ENCODE results near the gene COL13A1.

The COL13A1 gene

DNA sequence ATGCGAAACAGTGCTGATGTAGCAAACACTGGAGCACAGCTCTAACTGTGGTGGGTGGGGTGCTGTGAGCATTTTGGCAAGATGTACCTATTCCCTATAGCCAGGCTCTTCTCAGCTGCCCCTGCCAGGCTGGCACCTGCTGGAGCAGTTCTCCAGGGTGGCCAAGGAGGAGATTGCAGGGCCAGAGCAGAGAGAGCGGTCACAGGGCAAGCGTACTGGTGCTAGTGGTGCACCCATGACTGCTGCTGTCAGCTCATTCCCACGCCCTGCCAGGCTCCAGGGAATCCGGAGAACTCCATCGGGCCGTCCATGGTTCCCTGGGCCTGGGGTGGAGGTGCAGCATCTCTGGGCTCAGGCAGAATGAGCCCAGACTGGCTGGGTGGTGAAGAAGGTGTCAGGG lies 2.1 kb downstream of the COL13A1 start:
- Mint-ChIP-seq H3K4me3 (no peak overlapping the region), H3K9me3 (ENCODE audit: low read depth) (no peaks in the 10 kb centered on the region), H3K4me1 (ENCODE audit: low read depth) (peaks cover 10% of the 10 kb centered on the region), H3K27me3 (peaks cover 24% of the 10 kb centered on the region), H3K27ac (no peak overlapping the region), H3K36me3 (no peaks in the 10 kb centered on the region)

DNA sequence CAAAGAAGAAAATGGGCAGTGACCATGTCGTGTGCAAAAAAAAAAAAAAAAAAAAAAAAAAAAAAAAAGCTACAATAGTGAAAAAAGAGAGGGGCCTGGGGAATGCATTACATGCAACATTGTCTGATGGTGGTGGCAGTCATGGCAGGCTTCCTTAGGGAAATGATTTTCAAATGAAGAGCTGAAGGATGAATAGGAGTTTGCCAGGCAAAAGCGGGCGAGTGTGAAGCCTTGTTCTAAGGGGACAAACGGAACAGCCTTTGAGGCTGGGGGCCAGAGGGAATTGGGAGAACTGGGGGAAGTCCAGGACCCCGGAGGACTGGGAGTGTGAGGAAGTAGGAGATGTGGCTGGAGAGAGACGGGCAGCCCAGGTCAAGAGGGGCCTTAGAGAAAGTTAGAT lies 3.1 kb downstream of the COL13A1 start:
- Mint-ChIP-seq H3K9me3 (ENCODE audit: low read depth) (no peaks in the 10 kb centered on the region), H3K4me3 (no peak overlapping the region), H3K27me3 (peaks cover 24% of the 10 kb centered on the region), H3K27ac (no peak overlapping the region), H3K4me1 (ENCODE audit: low read depth) (peaks cover 10% of the 10 kb centered on the region), H3K36me3 (no peaks in the 10 kb centered on the region)

DNA sequence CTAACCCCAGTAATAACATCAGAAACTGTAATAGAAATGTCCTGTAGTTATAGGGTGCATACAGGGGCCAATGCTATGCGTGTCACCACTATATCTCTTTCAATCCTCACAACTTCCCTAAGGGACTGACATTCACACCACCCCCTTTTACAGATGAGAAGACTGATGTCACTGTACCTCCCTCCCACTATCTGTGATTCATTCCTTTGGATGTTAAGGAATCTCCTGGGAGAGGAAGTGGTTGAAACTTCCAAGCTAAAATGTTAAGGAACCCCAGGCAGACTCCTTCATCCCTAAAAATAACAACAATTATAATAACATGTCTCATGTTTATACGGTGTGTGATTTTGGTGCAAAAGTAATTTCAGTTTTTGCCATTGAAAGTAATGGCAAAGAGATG lies 5.4 kb downstream of the COL13A1 start:
- Mint-ChIP-seq H3K27ac (no peak overlapping the region), H3K27me3 (peaks cover 11% of the 10 kb centered on the region), H3K36me3 (no peaks in the 10 kb centered on the region)

DNA sequence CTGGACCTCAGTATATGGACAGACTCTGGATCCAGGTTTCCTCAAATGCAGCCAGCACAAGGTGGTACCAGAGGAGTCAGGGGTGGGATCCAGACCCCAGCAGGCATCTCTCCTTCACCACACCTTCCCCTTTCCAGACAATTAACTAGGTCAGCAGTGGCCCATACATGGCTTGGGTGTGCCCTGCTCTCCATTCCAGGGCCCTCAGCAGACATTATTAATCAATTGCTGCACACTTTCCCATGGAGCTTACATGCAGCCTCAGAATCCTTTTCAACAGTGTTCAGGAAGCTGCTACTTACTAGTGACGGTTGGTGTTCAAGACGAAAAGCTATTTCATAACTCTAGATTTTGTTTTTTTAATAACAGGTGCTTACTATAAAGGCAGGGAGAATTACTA lies 6.0 kb downstream of the COL13A1 start:
- Mint-ChIP-seq H3K27me3 (peaks cover 11% of the 10 kb centered on the region), H3K27ac (no peak overlapping the region), H3K9me3 (ENCODE audit: low read depth) (no peaks in the 10 kb centered on the region), H3K4me3 (no peak overlapping the region), H3K36me3 (no peaks in the 10 kb centered on the region), H3K4me1 (ENCODE audit: low read depth) (peaks cover 1% of the 10 kb centered on the region)

More for the DNA sequence above, 5.4 kb downstream of the COL13A1 start:
- Mint-ChIP-seq H3K4me3 (no peak overlapping the region), H3K4me1 (ENCODE audit: low read depth) (peaks cover 2% of the 10 kb centered on the region), H3K9me3 (ENCODE audit: low read depth) (no peaks in the 10 kb centered on the region)

DNA sequence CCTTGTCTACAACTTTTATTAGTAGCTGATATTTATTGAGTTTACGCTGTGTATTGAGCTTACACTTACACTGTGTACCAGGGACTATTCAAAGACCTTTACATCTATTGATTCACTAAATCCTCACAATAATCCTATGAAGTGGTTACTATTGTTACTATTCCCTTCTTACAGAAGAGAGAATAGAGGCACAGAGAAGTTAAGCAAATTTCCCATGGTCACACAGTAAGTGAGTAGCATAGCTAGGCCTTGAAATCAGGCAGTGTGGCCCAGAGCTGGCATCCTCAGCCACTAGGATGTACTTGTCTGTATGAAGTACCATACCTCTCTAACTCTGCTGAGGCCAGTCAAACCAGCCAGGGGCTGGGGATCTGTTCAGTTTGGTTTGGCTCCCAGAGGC lies 7.6 kb downstream of the COL13A1 start:
- Mint-ChIP-seq H3K36me3 (no peaks in the 10 kb centered on the region), H3K4me3 (no peak overlapping the region), H3K9me3 (ENCODE audit: low read depth) (no peaks in the 10 kb centered on the region), H3K4me1 (ENCODE audit: low read depth) (no peaks in the 10 kb centered on the region), H3K27me3 (peaks cover 2% of the 10 kb centered on the region), H3K27ac (no peak overlapping the region)

DNA sequence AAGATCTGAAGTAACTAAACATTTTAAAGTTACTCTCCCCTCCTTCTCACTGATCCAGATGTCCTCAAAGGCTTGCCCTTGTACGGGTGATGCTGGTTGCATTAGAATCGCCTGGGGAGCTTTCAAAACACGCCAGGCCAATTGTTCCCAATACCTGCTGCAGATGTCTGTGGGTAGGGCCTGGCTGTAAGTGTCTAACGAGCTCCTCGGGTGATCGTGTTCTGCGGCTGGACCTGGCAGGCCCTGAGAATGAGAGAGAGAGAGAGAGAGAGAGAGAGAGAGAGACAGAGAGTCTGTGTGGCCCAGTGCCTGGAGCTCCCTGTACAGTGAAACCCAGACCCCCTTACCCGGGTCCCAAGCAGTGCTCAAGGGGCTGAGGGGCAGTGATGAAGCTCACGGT lies 8.4 kb downstream of the COL13A1 start:
- no peaks in the 10 kb centered on the region for H3K27me3 Mint-ChIP-seq
- no peak overlapping the region for H3K27ac Mint-ChIP-seq
- H3K36me3 Mint-ChIP-seq: no peaks in the 10 kb centered on the region
- no peak overlapping the region for H3K4me3 Mint-ChIP-seq
- H3K4me1 Mint-ChIP-seq (ENCODE audit: low read depth): no peaks in the 10 kb centered on the region
- no peaks in the 10 kb centered on the region for H3K9me3 Mint-ChIP-seq (ENCODE audit: low read depth)

DNA sequence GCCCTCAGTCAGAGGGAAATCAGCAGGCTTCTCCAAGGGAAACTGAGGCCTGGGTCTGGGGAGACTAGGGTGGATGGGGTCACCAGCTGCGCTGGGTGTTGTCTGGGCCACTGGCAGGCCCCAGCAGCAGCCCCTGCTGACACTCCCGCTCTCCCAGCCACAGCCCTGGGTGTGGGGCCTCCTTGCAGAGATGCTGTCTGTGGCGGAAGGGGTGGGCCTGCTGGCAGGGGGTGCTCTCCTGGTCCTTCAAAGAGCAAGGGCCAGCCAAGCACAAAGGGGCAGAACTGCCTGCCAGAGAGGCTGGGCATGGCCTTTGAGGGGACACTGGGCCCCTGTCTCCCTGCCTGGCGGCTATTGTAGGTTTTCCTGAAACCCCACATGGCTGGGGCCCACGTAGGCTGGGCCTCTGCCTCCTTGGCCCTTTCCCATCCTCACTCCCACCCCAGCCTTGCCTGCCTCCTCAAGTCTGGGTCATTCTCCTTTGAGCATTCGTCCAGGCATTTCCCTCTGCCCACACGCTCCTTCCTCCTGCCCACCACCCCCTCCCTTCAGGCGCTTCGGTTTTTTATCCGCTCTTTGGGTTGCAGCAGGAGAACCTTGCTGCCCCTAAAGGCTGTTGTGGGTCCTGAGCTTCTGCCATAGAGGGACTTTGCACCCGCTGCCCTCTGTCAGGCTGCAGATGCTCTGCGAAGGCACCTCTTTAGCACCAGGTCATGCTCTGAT lies 9.1 kb downstream of the COL13A1 start:
- Mint-ChIP-seq H3K27me3 (no peaks in the 10 kb centered on the region), H3K36me3 (no peaks in the 10 kb centered on the region), H3K4me3 (no peak overlapping the region), H3K4me1 (ENCODE audit: low read depth) (no peaks in the 10 kb centered on the region), H3K27ac (no peak overlapping the region), H3K9me3 (ENCODE audit: low read depth) (no peaks in the 10 kb centered on the region)

DNA sequence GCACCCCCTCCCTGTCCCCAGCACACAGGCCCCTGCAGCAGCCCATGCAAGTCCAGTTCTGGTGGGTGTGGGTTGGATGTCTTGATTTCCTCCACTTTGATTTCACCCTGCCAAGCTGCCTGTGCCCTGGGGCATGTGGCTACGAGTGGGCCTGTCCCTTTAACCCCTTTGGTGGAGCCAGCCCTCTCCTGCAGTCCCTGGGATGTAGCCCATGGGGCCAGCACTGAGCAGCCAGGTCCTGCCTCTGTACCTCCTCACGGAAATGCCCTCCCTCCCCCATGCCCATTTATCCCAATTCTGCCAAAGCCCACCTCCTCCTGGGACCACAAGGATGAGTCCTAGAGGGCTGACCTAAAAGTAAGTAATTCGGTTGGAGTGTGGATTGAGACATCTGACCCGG lies 11.9 kb downstream of the COL13A1 start:
- Mint-ChIP-seq H3K27me3 (no peaks in the 10 kb centered on the region), H3K4me1 (ENCODE audit: low read depth) (peaks cover 11% of the 10 kb centered on the region), H3K36me3 (no peaks in the 10 kb centered on the region), H3K4me3 (no peak overlapping the region), H3K9me3 (ENCODE audit: low read depth) (no peaks in the 10 kb centered on the region), H3K27ac (no peak overlapping the region)

DNA sequence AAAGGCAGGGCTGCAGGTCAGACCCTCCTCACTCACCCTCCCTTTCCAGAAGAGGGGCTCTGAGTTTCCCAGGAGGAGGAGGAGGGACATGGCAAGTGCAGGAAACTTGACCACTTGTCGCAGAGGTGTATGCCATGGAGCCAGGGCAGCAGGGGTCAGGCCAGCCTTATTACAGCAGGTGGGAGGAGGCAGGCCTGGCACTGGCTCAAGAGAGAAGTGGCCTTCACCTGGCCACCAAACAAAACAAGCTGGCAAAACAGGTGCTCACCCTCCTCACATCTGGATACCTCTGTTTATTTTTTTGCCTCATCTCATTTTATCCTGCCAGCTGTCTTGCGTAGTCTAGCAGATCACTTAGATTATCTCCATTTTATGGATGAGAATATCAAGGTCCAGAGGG lies 12.5 kb downstream of the COL13A1 start:
- peaks cover 11% of the 10 kb centered on the region for H3K4me1 Mint-ChIP-seq (ENCODE audit: low read depth)
- H3K27me3 Mint-ChIP-seq: no peaks in the 10 kb centered on the region
- H3K36me3 Mint-ChIP-seq: no peaks in the 10 kb centered on the region

DNA sequence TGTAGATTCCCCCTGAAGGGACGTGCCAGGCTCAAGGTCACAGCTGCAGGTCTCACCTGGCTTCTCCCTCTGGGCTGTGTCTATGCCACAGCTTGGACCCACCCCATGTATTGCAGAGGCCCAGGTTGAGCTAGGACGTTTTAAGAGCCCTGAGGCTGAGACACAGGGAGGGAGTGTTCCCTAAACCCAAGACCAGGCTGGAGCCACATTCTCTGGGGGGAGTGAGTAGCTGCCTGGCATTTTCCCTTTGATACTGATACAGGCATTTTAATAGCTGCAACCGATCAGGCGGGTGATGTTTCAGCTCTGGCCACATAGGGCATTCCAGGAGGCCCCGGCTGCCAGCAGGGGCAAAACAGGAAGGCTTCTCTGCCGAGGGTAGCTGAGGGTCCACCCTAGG lies 13.4 kb downstream of the COL13A1 start:
- H3K27me3 Mint-ChIP-seq: no peaks in the 10 kb centered on the region
- H3K4me3 Mint-ChIP-seq: no peak overlapping the region
- no peak overlapping the region for H3K27ac Mint-ChIP-seq

More for the DNA sequence above, 12.5 kb downstream of the COL13A1 start:
- Mint-ChIP-seq H3K9me3 (ENCODE audit: low read depth) (no peaks in the 10 kb centered on the region), H3K4me3 (no peak overlapping the region), H3K27ac (no peak overlapping the region)

DNA sequence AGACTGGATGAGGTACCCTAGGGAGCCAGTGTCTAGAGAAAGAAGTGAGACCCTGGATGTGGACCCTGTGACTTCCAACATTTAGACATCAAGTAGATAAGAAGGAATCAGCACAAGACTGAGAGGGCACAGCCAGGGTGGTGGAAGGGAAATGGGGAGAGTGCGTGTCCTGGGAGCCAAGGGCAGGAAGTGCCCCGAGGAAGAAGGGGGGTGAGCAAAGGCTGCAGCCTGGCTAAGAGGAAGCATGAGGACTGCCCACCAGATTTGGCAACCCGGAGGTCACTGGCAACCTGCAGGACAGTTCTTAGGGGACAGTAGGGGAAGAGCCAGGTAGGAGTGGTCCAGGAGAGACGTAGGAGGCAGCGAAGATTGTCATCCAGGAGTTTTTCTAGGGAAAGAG lies 14.8 kb downstream of the COL13A1 start:
- H3K4me1 Mint-ChIP-seq (ENCODE audit: low read depth): peaks cover 14% of the 10 kb centered on the region
- peaks cover 5% of the 10 kb centered on the region for H3K9me3 Mint-ChIP-seq (ENCODE audit: low read depth)
- H3K27ac Mint-ChIP-seq: no peak overlapping the region
- no peak overlapping the region for H3K4me3 Mint-ChIP-seq
- no peaks in the 10 kb centered on the region for H3K27me3 Mint-ChIP-seq
- H3K36me3 Mint-ChIP-seq: no peaks in the 10 kb centered on the region

More for the DNA sequence above, 13.4 kb downstream of the COL13A1 start:
- Mint-ChIP-seq H3K4me1 (ENCODE audit: low read depth) (peaks cover 14% of the 10 kb centered on the region), H3K36me3 (no peaks in the 10 kb centered on the region), H3K9me3 (ENCODE audit: low read depth) (peaks cover 4% of the 10 kb centered on the region)

DNA sequence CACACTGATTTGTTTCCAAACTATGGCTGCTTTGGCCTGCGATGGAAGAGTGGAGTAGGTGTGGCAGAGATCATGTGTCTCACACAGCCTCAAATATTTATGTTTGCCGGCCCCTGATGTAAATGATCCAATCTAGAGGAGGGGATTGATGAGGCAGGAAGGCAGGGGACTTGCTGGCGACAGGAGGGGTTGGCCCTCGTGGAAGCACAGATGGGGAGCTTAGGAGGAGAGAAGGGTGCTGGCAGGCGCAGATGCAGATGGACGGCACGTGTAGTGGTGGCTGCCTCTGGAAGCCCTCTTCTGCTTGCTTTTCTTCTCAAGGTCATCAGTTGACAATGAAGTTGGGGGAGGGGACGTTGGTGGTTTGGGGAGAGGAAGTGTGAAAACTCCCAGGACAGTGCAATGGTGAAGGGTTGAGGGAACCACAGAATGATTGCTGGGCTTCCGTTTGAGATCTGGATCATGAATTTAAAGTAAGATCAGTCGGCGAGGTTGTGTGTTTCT lies 15.4 kb downstream of the COL13A1 start:
- H3K4me3 Mint-ChIP-seq: no peak overlapping the region
- H3K36me3 Mint-ChIP-seq: no peaks in the 10 kb centered on the region
- H3K27me3 Mint-ChIP-seq: no peaks in the 10 kb centered on the region
- peaks cover 14% of the 10 kb centered on the region for H3K4me1 Mint-ChIP-seq (ENCODE audit: low read depth)
- peaks cover 5% of the 10 kb centered on the region for H3K9me3 Mint-ChIP-seq (ENCODE audit: low read depth)
- no peak overlapping the region for H3K27ac Mint-ChIP-seq

DNA sequence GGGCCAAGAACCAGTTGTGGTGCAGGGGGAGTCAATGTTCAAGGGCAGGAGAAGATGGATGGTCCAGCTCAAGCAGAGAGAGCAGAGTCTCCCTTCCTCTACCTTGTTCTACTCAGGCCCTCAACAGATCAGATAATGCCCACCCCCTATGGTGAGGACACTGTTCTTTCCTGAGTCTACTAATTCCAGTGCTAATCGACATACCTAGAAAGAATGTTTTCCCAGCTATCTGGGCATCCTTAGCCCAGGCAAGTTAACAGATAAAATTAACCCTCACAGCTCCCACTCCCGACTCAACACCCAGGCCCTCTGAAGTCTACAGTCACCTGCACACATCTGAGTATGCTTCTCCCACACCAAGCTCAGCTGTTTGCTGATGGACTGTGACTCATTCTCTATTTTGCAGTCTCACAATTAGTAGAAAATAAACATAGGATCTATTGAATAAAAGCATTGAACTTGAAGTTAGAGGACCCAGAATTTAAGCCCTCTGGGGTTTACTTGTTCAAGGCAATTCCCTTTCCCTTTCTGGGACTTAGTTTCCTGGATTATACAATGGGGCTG lies 17.1 kb downstream of the COL13A1 start:
- H3K27ac Mint-ChIP-seq: no peak overlapping the region
- peaks cover 14% of the 10 kb centered on the region for H3K4me1 Mint-ChIP-seq (ENCODE audit: low read depth)
- no peaks in the 10 kb centered on the region for H3K36me3 Mint-ChIP-seq
- H3K4me3 Mint-ChIP-seq: no peak overlapping the region
- H3K9me3 Mint-ChIP-seq (ENCODE audit: low read depth): peaks cover 5% of the 10 kb centered on the region
- H3K27me3 Mint-ChIP-seq: no peaks in the 10 kb centered on the region

DNA sequence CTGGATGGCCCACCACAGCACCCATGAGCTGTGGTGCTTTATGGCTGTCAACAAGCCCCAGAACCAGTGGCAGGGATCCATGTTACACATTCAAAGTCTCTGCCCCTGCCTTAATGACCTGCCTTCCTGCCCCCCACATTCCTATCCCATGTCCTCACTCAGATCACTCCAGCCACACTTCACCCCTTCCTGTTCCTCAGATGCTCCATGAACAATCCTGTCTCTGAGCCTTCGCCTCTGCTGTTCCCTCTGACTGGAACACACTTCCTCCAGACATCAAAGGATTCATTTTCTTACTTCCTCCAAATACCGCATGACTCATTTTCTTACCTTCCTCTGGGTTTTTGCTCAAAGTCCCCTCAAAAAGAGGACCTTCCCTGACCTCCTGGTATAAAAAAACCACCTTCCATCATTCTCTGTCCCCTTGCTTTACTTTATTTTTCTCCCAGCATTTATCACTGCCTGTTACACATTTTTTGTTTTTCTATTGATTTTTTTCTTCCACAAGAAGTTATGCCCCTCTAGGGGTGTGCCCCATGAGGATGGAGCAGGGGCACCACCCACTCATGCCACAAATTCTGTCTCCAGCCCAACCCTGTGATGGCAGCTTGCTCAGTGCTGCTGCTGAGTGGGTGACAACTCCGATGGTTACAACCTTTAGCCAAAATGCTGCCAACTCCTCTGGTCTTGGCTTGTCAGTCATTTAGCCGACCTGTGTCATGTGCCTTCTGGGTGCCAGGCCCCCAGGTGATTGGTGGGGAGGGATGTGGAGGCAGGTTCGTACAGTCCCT lies 18.2 kb downstream of the COL13A1 start:
- Mint-ChIP-seq H3K4me1 (ENCODE audit: low read depth) (peaks cover 14% of the 10 kb centered on the region), H3K4me3 (no peak overlapping the region)

DNA sequence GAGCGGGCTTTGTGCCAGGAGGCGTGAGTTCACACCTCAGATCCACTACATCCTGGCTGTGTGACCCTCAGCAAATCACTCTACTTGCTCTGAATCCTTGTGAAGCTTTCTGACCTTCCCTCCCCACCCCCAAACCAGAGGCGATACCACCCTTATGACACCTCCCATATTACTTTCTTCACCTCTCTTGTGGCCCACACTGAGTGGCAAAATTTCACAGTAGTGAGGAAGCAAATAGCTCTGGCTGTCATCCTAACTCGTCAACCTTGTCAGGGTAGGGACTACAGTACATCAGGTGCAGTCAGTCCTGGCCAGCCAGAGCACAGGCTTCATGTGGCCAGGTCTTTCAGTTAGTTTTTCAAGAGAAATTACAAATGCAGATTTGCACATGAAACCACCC lies 19.1 kb downstream of the COL13A1 start:
- no peaks in the 10 kb centered on the region for H3K27me3 Mint-ChIP-seq

More for the DNA sequence above, 18.2 kb downstream of the COL13A1 start:
- Mint-ChIP-seq H3K27ac (no peak overlapping the region), H3K9me3 (ENCODE audit: low read depth) (peaks cover 5% of the 10 kb centered on the region), H3K36me3 (no peaks in the 10 kb centered on the region), H3K27me3 (no peaks in the 10 kb centered on the region)

More for the DNA sequence above, 19.1 kb downstream of the COL13A1 start:
- Mint-ChIP-seq H3K9me3 (ENCODE audit: low read depth) (peaks cover 5% of the 10 kb centered on the region), H3K36me3 (no peaks in the 10 kb centered on the region), H3K27ac (no peak overlapping the region), H3K4me3 (no peak overlapping the region), H3K4me1 (ENCODE audit: low read depth) (peaks cover 14% of the 10 kb centered on the region)

Data from activated naive CD8-positive, alpha-beta T cell (primary cell).